Osteoblast (primary cell): ENCODE data around the gene SLC25A10. TPM values are rescaled to one million over a fixed set of nuclear protein-coding genes. Genes with fewer than 3 reads are reported as not detected.
"Not testable (repeated sequence)": the region's sequence is repeated elsewhere in the genome, so short reads cannot be mapped to it uniquely, and the experiment has no call there.

Experiments used
- DNase-seq: peaks from one replicate; pipeline ENCODE4 v3.0.0; 2011; ENCODE audit warnings: low spot score, mixed read lengths; ENCODE audit not compliant: insufficient read length; ENCODE audit errors: missing footprints
- H2AFZ ChIP-seq: 2 replicates; pipeline ENCODE4 v1.6.0; 2011; ENCODE audit warnings: mild to moderate bottlenecking, low read length
- H3K27ac ChIP-seq: 2 replicates; pipeline ENCODE4 v1.5.1; 2011; ENCODE audit warnings: mild to moderate bottlenecking, low read depth, low read length, moderate library complexity
- H3K27me3 ChIP-seq: 2 replicates; pipeline ENCODE4 v1.6.0; 2012; ENCODE audit warnings: mild to moderate bottlenecking, control low read depth, inconsistent platforms, low read length, moderate library complexity; ENCODE audit not compliant: insufficient read depth
- H3K36me3 ChIP-seq: 2 replicates; pipeline ENCODE4 v1.5.1; 2011; ENCODE audit warnings: mild to moderate bottlenecking, low read length, control low read depth, moderate library complexity; ENCODE audit not compliant: insufficient read depth
- H3K4me1 ChIP-seq: 2 replicates; pipeline ENCODE4 v1.5.1; 2011; ENCODE audit warnings: mild to moderate bottlenecking, low read length, control low read depth, moderate library complexity; ENCODE audit not compliant: insufficient read depth
- H3K4me2 ChIP-seq: 2 replicates; pipeline ENCODE4 v1.6.0; 2011; ENCODE audit warnings: mild to moderate bottlenecking, low read length; ENCODE audit not compliant: insufficient read depth
- H3K4me3 ChIP-seq: fragments of 200-600 bp; sonication (generic); 3 replicates; pipeline ENCODE4 v1.5.1; 2012; ENCODE audit warnings: mild to moderate bottlenecking, low read length, inconsistent platforms; ENCODE audit not compliant: insufficient read depth
- H3K79me2 ChIP-seq: 2 replicates; pipeline ENCODE4 v1.6.0; 2012; ENCODE audit warnings: mild to moderate bottlenecking, low read length, control low read depth, inconsistent platforms; ENCODE audit not compliant: insufficient read depth
- H3K9me3 ChIP-seq: 2 replicates; pipeline ENCODE4 v1.5.1; 2011; ENCODE audit warnings: low read depth, low read length, control low read depth
- H4K20me1 ChIP-seq: 2 replicates; pipeline ENCODE4 v1.6.0; 2012; ENCODE audit warnings: mild to moderate bottlenecking, low read length, control low read depth; ENCODE audit not compliant: insufficient read depth
- total RNA-seq: library from RNA; depleted of rRNA; stranded (reverse); fragments of >200 nt; gene quantifications from 2 replicates; pipeline ENCODE4 v1.2.3, GENCODE V29; 2012
- TF ChIP-seq, protein P1 (sequence below): IDR thresholded peaks from 2 replicates; pipeline ENCODE4 v1.5.1; 2011; ENCODE audit warnings: mild to moderate bottlenecking, low read depth, low read length, moderate library complexity; ENCODE audit errors: extremely low read depth

The SLC25A10 gene
- total RNA-seq, 1 donor = 7.6 TPM

DNA sequence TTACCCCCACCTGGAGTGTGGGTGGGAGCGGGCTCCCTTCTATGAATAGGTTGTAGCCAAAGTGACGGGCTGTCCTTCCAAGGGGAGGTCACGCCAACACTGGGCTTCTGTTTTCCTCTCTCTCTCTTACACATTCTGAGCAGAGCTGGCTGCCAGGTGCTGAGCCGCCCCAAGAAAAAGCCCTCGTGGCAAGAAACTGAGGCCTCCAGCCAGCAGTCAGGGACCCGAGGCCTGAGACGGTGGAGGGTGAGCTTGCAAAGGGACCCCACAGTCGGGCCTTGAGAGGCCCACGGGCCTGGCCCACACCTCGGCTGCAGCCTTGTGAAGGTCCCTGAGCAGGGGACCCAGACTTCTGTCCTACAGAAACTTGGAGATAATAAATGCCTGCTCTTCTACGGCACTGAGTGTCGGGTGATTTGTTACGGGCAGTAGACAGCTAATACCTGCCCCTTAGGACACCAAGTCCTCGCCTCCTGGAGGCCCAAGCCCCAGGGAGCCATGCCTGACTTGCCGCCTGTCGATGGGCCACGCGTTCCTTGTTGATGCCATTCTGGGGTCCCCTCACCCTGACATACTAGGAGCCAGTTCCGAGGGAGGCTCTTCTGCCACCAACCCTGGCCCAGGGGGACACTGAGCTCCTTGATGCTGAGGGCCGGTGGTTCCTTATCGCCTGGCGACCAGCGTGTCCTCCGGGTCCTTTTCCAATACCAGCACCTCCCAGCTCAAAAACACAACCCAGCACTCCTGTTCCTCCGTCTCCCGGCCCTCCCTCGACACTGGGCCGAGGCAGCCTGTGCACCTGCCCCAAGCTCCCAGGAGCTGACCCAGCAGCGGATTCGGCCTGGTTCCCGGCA lies 26.1 kb downstream of the SLC25A10 start:
- H3K9me3 ChIP-seq = no peaks in the 10 kb centered on the region
- no peak overlapping the region for H3K4me2 ChIP-seq
- peak; percentile 58 for DNase-seq
- no peak overlapping the region for H2AFZ ChIP-seq
- no peaks in the 10 kb centered on the region for H3K79me2 ChIP-seq
- H4K20me1 ChIP-seq = no peaks in the 10 kb centered on the region
- H3K27me3 ChIP-seq = peaks cover 10% of the 10 kb centered on the region
- H3K27ac ChIP-seq = no peak overlapping the region
- peaks cover 11% of the 10 kb centered on the region for H3K4me1 ChIP-seq
- no peak overlapping the region for H3K4me3 ChIP-seq
- TF ChIP-seq, protein P1, sequence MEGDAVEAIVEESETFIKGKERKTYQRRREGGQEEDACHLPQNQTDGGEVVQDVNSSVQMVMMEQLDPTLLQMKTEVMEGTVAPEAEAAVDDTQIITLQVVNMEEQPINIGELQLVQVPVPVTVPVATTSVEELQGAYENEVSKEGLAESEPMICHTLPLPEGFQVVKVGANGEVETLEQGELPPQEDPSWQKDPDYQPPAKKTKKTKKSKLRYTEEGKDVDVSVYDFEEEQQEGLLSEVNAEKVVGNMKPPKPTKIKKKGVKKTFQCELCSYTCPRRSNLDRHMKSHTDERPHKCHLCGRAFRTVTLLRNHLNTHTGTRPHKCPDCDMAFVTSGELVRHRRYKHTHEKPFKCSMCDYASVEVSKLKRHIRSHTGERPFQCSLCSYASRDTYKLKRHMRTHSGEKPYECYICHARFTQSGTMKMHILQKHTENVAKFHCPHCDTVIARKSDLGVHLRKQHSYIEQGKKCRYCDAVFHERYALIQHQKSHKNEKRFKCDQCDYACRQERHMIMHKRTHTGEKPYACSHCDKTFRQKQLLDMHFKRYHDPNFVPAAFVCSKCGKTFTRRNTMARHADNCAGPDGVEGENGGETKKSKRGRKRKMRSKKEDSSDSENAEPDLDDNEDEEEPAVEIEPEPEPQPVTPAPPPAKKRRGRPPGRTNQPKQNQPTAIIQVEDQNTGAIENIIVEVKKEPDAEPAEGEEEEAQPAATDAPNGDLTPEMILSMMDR = no peak
- H3K36me3 ChIP-seq = no peaks in the 10 kb centered on the region

DNA sequence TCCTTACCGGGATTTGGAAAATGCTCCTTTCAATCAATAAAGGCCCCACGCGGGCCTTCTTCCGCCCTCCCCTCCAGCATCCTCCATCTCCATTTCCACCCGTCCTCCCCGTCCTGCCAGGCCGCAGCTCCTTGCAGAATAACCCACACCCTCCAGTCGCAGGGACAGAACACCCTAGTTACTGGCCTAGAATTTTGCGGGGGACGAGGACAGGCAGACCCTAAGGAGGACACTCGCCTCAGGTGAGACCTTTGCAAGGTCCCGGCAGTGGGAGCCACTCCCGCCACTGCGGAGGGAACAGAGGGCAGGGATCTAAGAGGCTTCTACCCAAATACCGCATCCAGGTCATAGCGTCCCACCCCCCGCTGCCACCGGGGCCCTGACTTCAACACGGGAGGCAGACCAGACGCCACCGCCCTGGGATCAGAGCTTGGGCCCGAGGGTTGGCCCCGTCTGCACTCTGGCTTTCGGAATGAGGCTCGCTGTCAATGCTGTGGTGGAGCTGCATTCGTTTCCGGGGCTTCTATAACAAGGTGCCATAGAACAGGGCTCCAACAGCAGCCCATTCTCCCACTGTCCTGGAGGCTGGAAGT lies 26.8 kb downstream of the SLC25A10 start:
- Histone ChIP-seq H3K79me2 (no peaks in the 10 kb centered on the region), H3K27ac (no peak overlapping the region), H3K36me3 (no peaks in the 10 kb centered on the region), H3K4me1 (peaks cover 11% of the 10 kb centered on the region), H3K4me2 (no peak overlapping the region), H4K20me1 (no peaks in the 10 kb centered on the region), H3K9me3 (no peaks in the 10 kb centered on the region), H3K4me3 (no peak overlapping the region), H3K27me3 (peaks cover 10% of the 10 kb centered on the region), H2AFZ (no peak overlapping the region)
- DNase-seq = peak; percentile 62
- TF ChIP-seq, protein P1 = no peak

DNA sequence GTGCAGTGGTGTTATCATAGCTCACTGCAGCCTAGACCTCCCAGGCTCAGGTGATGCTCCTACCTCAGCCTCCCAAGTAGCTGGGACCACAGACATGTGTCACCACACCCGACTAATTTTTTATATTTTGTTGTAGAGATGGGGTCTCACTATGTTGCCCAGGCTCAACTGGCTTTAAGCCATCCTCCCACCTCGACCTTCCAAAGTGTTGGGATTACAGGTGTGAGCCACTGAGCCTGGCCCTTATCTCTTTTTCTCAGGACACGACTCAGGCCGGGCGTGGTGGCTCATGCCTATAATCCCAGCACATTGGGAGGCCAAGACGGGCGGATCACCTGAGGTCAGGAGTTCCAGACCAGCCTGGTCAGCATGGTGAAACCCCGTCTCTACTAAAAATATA lies 27.5 kb downstream of the SLC25A10 start:
- not testable (repeated sequence) for H2AFZ ChIP-seq, H3K4me3 ChIP-seq, H3K27ac ChIP-seq, H3K36me3 ChIP-seq, H4K20me1 ChIP-seq, H3K4me2 ChIP-seq, H3K9me3 ChIP-seq, H3K79me2 ChIP-seq, DNase-seq
- Histone ChIP-seq H3K27me3 (peaks cover 10% of the 10 kb centered on the region), H3K4me1 (peaks cover 11% of the 10 kb centered on the region)

DNA sequence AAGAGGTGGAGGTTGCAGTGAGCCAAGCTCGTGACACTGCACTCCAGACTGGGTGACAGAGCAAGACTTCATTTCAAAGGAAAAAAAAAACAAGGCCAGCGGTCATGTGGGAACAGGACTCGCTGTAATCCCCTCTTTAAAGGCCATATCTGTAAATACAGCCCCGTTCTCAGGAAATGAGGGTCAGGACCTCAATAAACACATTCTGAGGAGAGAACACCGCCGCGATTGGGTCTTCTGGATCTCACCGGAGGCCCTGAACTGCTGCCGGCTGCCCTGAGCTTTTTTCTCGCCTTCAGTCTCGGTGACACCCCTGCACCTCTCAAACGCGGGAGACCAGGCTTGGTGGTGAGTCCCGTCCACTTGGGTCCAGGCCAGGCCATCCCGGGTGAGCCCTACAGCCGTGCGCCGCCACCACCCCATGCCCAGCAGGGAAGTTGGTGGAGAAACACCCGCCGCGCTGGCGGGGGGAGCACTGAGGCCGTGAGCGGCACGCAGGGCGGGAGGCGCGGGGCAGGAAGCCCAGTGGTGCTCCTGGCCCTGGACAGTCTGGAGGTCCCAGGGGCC lies 28.4 kb downstream of the SLC25A10 start:
- no peaks in the 10 kb centered on the region for H4K20me1 ChIP-seq
- no peak overlapping the region for H2AFZ ChIP-seq
- H3K4me3 ChIP-seq = no peak overlapping the region
- DNase-seq = peak; percentile 71
- TF ChIP-seq, protein P1 = no peak
- H3K9me3 ChIP-seq = no peaks in the 10 kb centered on the region
- no peak overlapping the region for H3K4me2 ChIP-seq
- H3K27me3 ChIP-seq = peaks cover 10% of the 10 kb centered on the region
- peaks cover 7% of the 10 kb centered on the region for H3K4me1 ChIP-seq
- no peaks in the 10 kb centered on the region for H3K79me2 ChIP-seq
- no peak overlapping the region for H3K27ac ChIP-seq
- no peaks in the 10 kb centered on the region for H3K36me3 ChIP-seq
